T-cell (primary cell): ENCODE measurements around the gene KCNK2. TPM values are rescaled to one million over a fixed set of nuclear protein-coding genes. Genes with fewer than 3 reads are reported as not detected.

ENCODE experiments used
- ATAC-seq, 4 experiments: fragments of 200-7000 bp in 3 of 4; fragments of 150-1000 bp in 1 of 4; cut with Tn5 transposase; replicated peaks in 1 of 4; 1 replicate in 3 of 4; 2 replicates in 1 of 4; pipeline ENCODE4 v1.10.0; 2021; ENCODE audit warnings: moderate library complexity in 3 of 4, mild to moderate bottlenecking in 2 of 4, moderate number of reproducible peaks in 1 of 4
- CTCF ChIA-PET, 2 donors: fragments of 300-600 bp; sonication (Branson Sonifier 250); formaldehyde crosslinking; loops; one replicate each; lab custom pipeline; 2022; ENCODE audit warnings: antibody characterized with exemption in 2 of 2; lab: Charles Lee
- POLR2A ChIA-PET, 2 donors: fragments of 300-600 bp; sonication (Branson Sonifier 250); formaldehyde crosslinking; loops; one replicate each; lab custom pipeline; 2022; ENCODE audit warnings: antibody characterized with exemption in 2 of 2; lab: Charles Lee
- DNase-seq, 35 experiments: peaks; one replicate each; pipeline versions ENCODE4 v3.0.0 to v3.0.0-alpha.2; 2013 to 2023
- H3K27ac ChIP-seq: one replicate; pipeline ENCODE4 v1.5.1; 2013; ENCODE audit warnings: low read length
- H3K27me3 ChIP-seq, 2 experiments: replicated peaks in 1 of 2; 1 replicate in 1 of 2; 2 replicates in 1 of 2; pipeline versions ENCODE4 v1.6.1 to v1.7.0; 2013; ENCODE audit warnings: low read length in 1 of 2, mixed read lengths in 1 of 2; ENCODE audit not compliant: control insufficient read depth in 2 of 2, insufficient read depth in 2 of 2; ENCODE audit errors: extremely low read depth in 1 of 2
- H3K36me3 ChIP-seq, 2 donors: 1 replicate in 1 of 2; 2 replicates in 1 of 2; pipeline versions ENCODE4 v1.6.1 to v1.7.0; 2013; ENCODE audit warnings: low read length in 1 of 2; ENCODE audit not compliant: control insufficient read depth in 2 of 2, insufficient read depth in 1 of 2; ENCODE audit errors: extremely low read depth in 1 of 2
- H3K4me1 ChIP-seq, 2 experiments: 1 replicate in 1 of 2; 2 replicates in 1 of 2; pipeline versions ENCODE4 v1.6.1 to v1.7.0; 2013; ENCODE audit warnings: low read length in 2 of 2, mixed read lengths in 1 of 2; ENCODE audit not compliant: insufficient read depth in 2 of 2, control insufficient read depth in 1 of 2; ENCODE audit errors: extremely low read depth in 1 of 2
- H3K4me3 ChIP-seq, 2 donors: 1 replicate in 1 of 2; 2 replicates in 1 of 2; pipeline versions ENCODE4 v1.5.1 to v1.7.0; 2013; ENCODE audit warnings: mild to moderate bottlenecking in 2 of 2, low read length in 1 of 2, moderate library complexity in 1 of 2; ENCODE audit not compliant: control insufficient read depth in 1 of 2; ENCODE audit errors: extremely low read depth in 1 of 2
- H3K9me3 ChIP-seq: 2 replicates; pipeline ENCODE4 v1.7.0; 2013
- H3K27ac Mint-ChIP-seq, 2 donors: one replicate each; pipeline ENCODE4 v1.8.0; 2020 to 2021; ENCODE audit warnings: mild to moderate bottlenecking in 2 of 2, mixed read lengths in 2 of 2
- H3K27me3 Mint-ChIP-seq, 2 donors: one replicate each; pipeline ENCODE4 v1.8.0; 2021 to 2022; ENCODE audit warnings: mixed read lengths in 2 of 2
- H3K36me3 Mint-ChIP-seq: one replicate; pipeline ENCODE4 v1.8.0; 2021; ENCODE audit warnings: mixed read lengths
- H3K4me1 Mint-ChIP-seq, 3 donors: one replicate each; pipeline ENCODE4 v1.8.0; 2020 to 2022; ENCODE audit warnings: mixed read lengths in 3 of 3, mild to moderate bottlenecking in 1 of 3
- H3K4me3 Mint-ChIP-seq, 3 donors: one replicate each; pipeline ENCODE4 v1.8.0; 2020 to 2022; ENCODE audit warnings: mild to moderate bottlenecking in 3 of 3, mixed read lengths in 3 of 3, moderate library complexity in 3 of 3
- H3K9me3 Mint-ChIP-seq, 3 donors: one replicate each; pipeline ENCODE4 v1.8.0; 2020 to 2022; ENCODE audit warnings: mixed read lengths in 3 of 3
- WGBS: methylation state at CpG from one replicate; pipeline ENCODE4 v1.1.5; 2013; ENCODE audit warnings: missing lambda C conversion rate; ENCODE audit not compliant: insufficient coverage; 5-methylcytosine and 5-hydroxymethylcytosine counted together
- total RNA-seq, 35 experiments: library from RNA in 6 of 35; stranded (reverse) in 6 of 35; fragments of 120-200 nt in 1 of 35; gene quantifications; one replicate each; pipeline versions ENCODE4 v1.2.1 to v1.2.4 and lab custom pipeline; 2013 to 2026

Gene KCNK2
- total RNA-seq, 5 donors from 2014 or later (not counting 1 experiment from before 2014, with no cell fraction given) = not detected

GRCh38 chr1:215219372-215219771 lies 136.8 kb downstream of the KCNK2 start:
- CTCF ChIA-PET = no interaction called here
- H3K4me3 Mint-ChIP-seq = no peak overlapping the region
- Histone ChIP-seq H3K4me3 (no peak overlapping the region), H3K27me3 (no peaks in the 10 kb centered on the region), H3K9me3 (no peaks in the 10 kb centered on the region), H3K36me3 (no peaks in the 10 kb centered on the region), H3K27ac (no peak overlapping the region), H3K4me1 (no peaks in the 10 kb centered on the region)
- H3K27ac Mint-ChIP-seq = no peak overlapping the region
- H3K36me3 Mint-ChIP-seq = no peaks in the 10 kb centered on the region
- H3K27me3 Mint-ChIP-seq = peaks cover 0 to 3% of the 10 kb centered on the region in 2 donors
- POLR2A ChIA-PET = no interaction called here
- H3K4me1 Mint-ChIP-seq = no peaks in the 10 kb centered on the region
- ATAC-seq (no peak), DNase-seq (no peak)
- peaks cover 0 to 2% (median 0%) of the 10 kb centered on the region in 3 donors for H3K9me3 Mint-ChIP-seq

- H3K4me3 Mint-ChIP-seq = no peak overlapping the region
- Histone ChIP-seq H3K27me3 (no peaks in the 10 kb centered on the region), H3K27ac (no peak overlapping the region), H3K4me3 (no peak overlapping the region), H3K4me1 (no peaks in the 10 kb centered on the region), H3K9me3 (no peaks in the 10 kb centered on the region), H3K36me3 (no peaks in the 10 kb centered on the region)
- peaks cover 0 to 3% of the 10 kb centered on the region in 2 donors for H3K27me3 Mint-ChIP-seq
- H3K4me1 Mint-ChIP-seq = no peaks in the 10 kb centered on the region
- ChIA-PET POLR2A (no interaction called here), CTCF (no interaction called here)
- ATAC-seq = no peak
- no peak overlapping the region for H3K27ac Mint-ChIP-seq
- DNase-seq = no peak
- H3K9me3 Mint-ChIP-seq = peaks cover 0 to 2% (median 0%) of the 10 kb centered on the region in 3 donors
- no peaks in the 10 kb centered on the region for H3K36me3 Mint-ChIP-seq
- WGBS = 81% methylated on average over 2 of the region's 4 CpGs
Measured at GRCh38 chr1:215220346-215220745, 137.8 kb downstream of the KCNK2 start.

GRCh38 chr1:215226757-215227156 lies 144.2 kb downstream of the KCNK2 start:
- H3K27me3 Mint-ChIP-seq = no peaks in the 10 kb centered on the region
- H3K9me3 ChIP-seq = no peaks in the 10 kb centered on the region
- no peaks in the 10 kb centered on the region for H3K4me1 ChIP-seq
- ChIA-PET POLR2A (no interaction called here), CTCF (no interaction called here)
- H3K9me3 Mint-ChIP-seq = peaks cover 0 to 2% (median 0%) of the 10 kb centered on the region in 3 donors
- no peaks in the 10 kb centered on the region for H3K36me3 Mint-ChIP-seq
- H3K27ac Mint-ChIP-seq = no peak overlapping the region
- no CpG with 5 or more reads among the region's 2 CpGs for WGBS
- no peaks in the 10 kb centered on the region for H3K36me3 ChIP-seq
- no peak overlapping the region for H3K27ac ChIP-seq
- H3K4me3 ChIP-seq = no peak overlapping the region
- no peak for DNase-seq
- H3K27me3 ChIP-seq = no peaks in the 10 kb centered on the region
- no peaks in the 10 kb centered on the region for H3K4me1 Mint-ChIP-seq
- ATAC-seq = no peak
- no peak overlapping the region for H3K4me3 Mint-ChIP-seq

- ChIA-PET CTCF (interaction anchor here in 1 of 2 donors (0.7 kb wide), 1 partner anchor 1370 kb away, joined by 3 read pairs; no protein-coding TSS in a partner anchor), POLR2A (no interaction called here)
- Mint-ChIP-seq H3K36me3 (no peaks in the 10 kb centered on the region), H3K9me3 (peaks cover 0 to 2% (median 0%) of the 10 kb centered on the region in 3 donors), H3K4me1 (no peaks in the 10 kb centered on the region), H3K27me3 (no peaks in the 10 kb centered on the region), H3K4me3 (no peak overlapping the region), H3K27ac (no peak overlapping the region)
- ATAC-seq = no peak
- no peaks in the 10 kb centered on the region for H3K36me3 ChIP-seq
- H3K27me3 ChIP-seq = no peaks in the 10 kb centered on the region
- no peak overlapping the region for H3K4me3 ChIP-seq
- no peaks in the 10 kb centered on the region for H3K9me3 ChIP-seq
- 94% methylated on average over 2 of the region's 6 CpGs for WGBS
- no peak for DNase-seq
- H3K27ac ChIP-seq = no peak overlapping the region
- no peaks in the 10 kb centered on the region for H3K4me1 ChIP-seq
Measured at GRCh38 chr1:215228193-215228592, 145.7 kb downstream of the KCNK2 start.

GRCh38 chr1:215241451-215241850 lies 158.9 kb downstream of the KCNK2 start:
- POLR2A ChIA-PET = no interaction called here
- Histone ChIP-seq H3K9me3 (no peaks in the 10 kb centered on the region), H3K36me3 (no peaks in the 10 kb centered on the region), H3K4me1 (no peaks in the 10 kb centered on the region), H3K27ac (no peak overlapping the region), H3K27me3 (no peaks in the 10 kb centered on the region), H3K4me3 (no peak overlapping the region)
- H3K4me3 Mint-ChIP-seq = no peak overlapping the region
- H3K27me3 Mint-ChIP-seq = peaks cover 0 to 10% of the 10 kb centered on the region in 2 donors
- H3K36me3 Mint-ChIP-seq = no peaks in the 10 kb centered on the region
- ATAC-seq (no peak), DNase-seq (no peak)
- 56% methylated on average over 1 of the region's 3 CpGs for WGBS
- H3K9me3 Mint-ChIP-seq = peaks cover 0 to 5% (median 0%) of the 10 kb centered on the region in 3 donors
- CTCF ChIA-PET = no interaction called here
- H3K27ac Mint-ChIP-seq = no peak overlapping the region
- no peaks in the 10 kb centered on the region for H3K4me1 Mint-ChIP-seq

- 44% methylated on average over 2 of the region's 4 CpGs for WGBS
- Mint-ChIP-seq H3K4me3 (no peak overlapping the region), H3K36me3 (no peaks in the 10 kb centered on the region), H3K9me3 (peaks cover 0 to 5% (median 0%) of the 10 kb centered on the region in 3 donors), H3K27ac (no peak overlapping the region), H3K27me3 (peaks cover 0 to 10% of the 10 kb centered on the region in 2 donors), H3K4me1 (no peaks in the 10 kb centered on the region)
- no peaks in the 10 kb centered on the region for H3K9me3 ChIP-seq
- no peaks in the 10 kb centered on the region for H3K27me3 ChIP-seq
- ATAC-seq (no peak), DNase-seq (no peak)
- no peak overlapping the region for H3K27ac ChIP-seq
- ChIA-PET CTCF (no interaction called here), POLR2A (no interaction called here)
- no peaks in the 10 kb centered on the region for H3K36me3 ChIP-seq
- no peaks in the 10 kb centered on the region for H3K4me1 ChIP-seq
- no peak overlapping the region for H3K4me3 ChIP-seq
Measured at GRCh38 chr1:215243345-215244054, 161.0 kb downstream of the KCNK2 start.
